A549 (cell line): ENCODE data around the gene HOXB3. TPM values are rescaled to one million over a fixed set of nuclear protein-coding genes. Genes with fewer than 3 reads are reported as not detected.
A peak's percentile ranks its signal among the peaks of the same experiment; 100 is the strongest.

Experiments
- ATAC-seq, 2 experiments: fragments of 200-7000 bp in 1 of 2; fragments of >200 bp in 1 of 2; cut with Nextera tagmentation in 1 of 2; cut with Tn5 transposase in 1 of 2; 3 replicates each; pipeline versions ENCODE4 v1.8.0 to v1.9.1; 2018 to 2020; ENCODE audit warnings: mild to moderate bottlenecking in 1 of 2, moderate library complexity in 1 of 2
- CTCF ChIA-PET: fragments of 300-600 bp; sonication (Branson Sonifier 250); formaldehyde crosslinking; extraction: SDS; loops from one replicate; lab custom pipeline; 2021; ENCODE audit warnings: antibody characterized with exemption, inconsistent platforms; lab: Yijun Ruan, JAX
- POLR2A ChIA-PET: fragments of 350-600 bp; formaldehyde crosslinking; extraction: SDS; loops from one replicate; lab custom pipeline; 2021; ENCODE audit warnings: antibody characterized with exemption, inconsistent platforms; lab: Yijun Ruan, JAX
- DNase-seq, 2 experiments: peaks; one replicate each; pipeline versions ENCODE4 v3.0.0 to v3.0.0-alpha.2; 2011 to 2016; ENCODE audit warnings: low read depth in 1 of 2, low spot score in 1 of 2
- FAIRE-seq: peaks from 2 replicates; lab custom pipeline; 2011; peaks lifted over from hg19 to GRCh38; lab: Jason Lieb, UNC
- H3K27ac ChIP-seq, 2 experiments: fragments of >200 bp; sonication (Bioruptor Twin); formaldehyde crosslinking; 3 replicates each; pipeline ENCODE4 v1.5.1; 2016 to 2017
- H3K4me1 ChIP-seq: fragments of >200 bp; sonication (Bioruptor Twin); formaldehyde crosslinking; 3 replicates; pipeline ENCODE4 v1.6.1; 2016
- H3K4me2 ChIP-seq: fragments of >200 bp; sonication (Bioruptor Twin); formaldehyde crosslinking; 3 replicates; pipeline ENCODE4 v1.6.1; 2016
- H3K4me3 ChIP-seq: fragments of >200 bp; sonication (Bioruptor Twin); formaldehyde crosslinking; 3 replicates; pipeline ENCODE4 v1.5.1; 2016
- H3K9me3 ChIP-seq: fragments of >200 bp; sonication (Bioruptor Twin); formaldehyde crosslinking; 3 replicates; pipeline ENCODE4 v1.6.1; 2016
- CBX2 ChIP-seq: fragments of 200-600 bp; sonication (generic); IDR thresholded peaks from 2 replicates; pipeline ENCODE4 v1.6.1; 2016; ENCODE audit warnings: low read depth, mild to moderate bottlenecking, borderline replicate concordance
- CBX8 ChIP-seq: fragments of 200-600 bp; sonication (generic); IDR thresholded peaks from 2 replicates; pipeline ENCODE4 v1.6.1; 2016
- CEBPB ChIP-seq, 2 experiments: fragments of >200 bp in 1 of 2; sonication (Bioruptor Twin) in 1 of 2; formaldehyde crosslinking in 1 of 2; IDR thresholded peaks; 2 replicates each; pipeline ENCODE4 v1.6.1; 2012 to 2016
- CHD4 ChIP-seq: fragments of 200-600 bp; sonication (generic); IDR thresholded peaks from 2 replicates; pipeline ENCODE4 v1.6.1; 2016; ENCODE audit warnings: antibody characterized with exemption, mild to moderate bottlenecking, borderline replicate concordance
- EHF ChIP-seq: fragments of 250-450 bp; sonication (Bioruptor Pico); IDR thresholded peaks from 2 replicates; pipeline ENCODE4 v1.5.0; 2020; ENCODE audit warnings: mild to moderate bottlenecking
- EHMT2 ChIP-seq: fragments of 200-600 bp; sonication (generic); IDR thresholded peaks from 2 replicates; pipeline ENCODE4 v1.6.1; 2016; ENCODE audit warnings: antibody characterized with exemption, low read depth, mild to moderate bottlenecking, moderate library complexity
- GATA3 ChIP-seq: IDR thresholded peaks from 2 replicates; pipeline ENCODE4 v1.6.1; 2012; ENCODE audit warnings: borderline replicate concordance
- HDAC2 ChIP-seq: fragments of 200-600 bp; sonication (generic); IDR thresholded peaks from 2 replicates; pipeline ENCODE4 v1.6.1; 2016
- HEYL ChIP-seq: fragments of 250-450 bp; sonication (Bioruptor Pico); IDR thresholded peaks from 2 replicates; pipeline ENCODE4 v1.8.0; 2021; ENCODE audit warnings: mild to moderate bottlenecking, moderate library complexity
- HOXB5 ChIP-seq: fragments of 250-450 bp; sonication (Bioruptor Pico); IDR thresholded peaks from 2 replicates; pipeline ENCODE4 v1.5.0; 2020; ENCODE audit warnings: mild to moderate bottlenecking, moderate library complexity
- KDM1A ChIP-seq: fragments of 200-600 bp; sonication (generic); IDR thresholded peaks from 2 replicates; pipeline ENCODE4 v1.6.1; 2016; ENCODE audit warnings: low read depth, mild to moderate bottlenecking
- MAZ ChIP-seq: fragments of 150-350 bp; IDR thresholded peaks from 2 replicates; pipeline ENCODE4 v1.6.1; 2014; ENCODE audit warnings: antibody characterized with exemption, low read depth, low read length, borderline replicate concordance
- MYC ChIP-seq: IDR thresholded peaks from 2 replicates; pipeline ENCODE4 v1.6.1; 2012; ENCODE audit warnings: mild to moderate bottlenecking, inconsistent platforms, low read length, improper control_type of control experiment, borderline replicate concordance
- PHF8 ChIP-seq: fragments of 200-600 bp; sonication (generic); IDR thresholded peaks from 2 replicates; pipeline ENCODE4 v1.6.1; 2016; ENCODE audit warnings: low read depth, mild to moderate bottlenecking, antibody characterized with exemption, moderate library complexity, borderline replicate concordance
- POLR2A ChIP-seq: IDR thresholded peaks from 2 replicates; pipeline ENCODE4 v1.6.1; 2012; ENCODE audit warnings: mild to moderate bottlenecking, low read length
- RAD21 ChIP-seq, 2 experiments: fragments of >200 bp in 1 of 2; sonication (Bioruptor Twin) in 1 of 2; formaldehyde crosslinking in 1 of 2; IDR thresholded peaks in 1 of 2; conservative IDR thresholded peaks in 1 of 2; 2 replicates in 1 of 2; 3 replicates in 1 of 2; pipeline ENCODE4 v1.6.1; 2012 to 2018; ENCODE audit warnings: inconsistent platforms in 1 of 2
- RCOR1 ChIP-seq: fragments of 150-350 bp; IDR thresholded peaks from 2 replicates; pipeline ENCODE4 v1.6.1; 2014; ENCODE audit warnings: antibody characterized with exemption, low read length, low read depth
- RFX5 ChIP-seq: fragments of 450-650 bp; IDR thresholded peaks from 2 replicates; pipeline ENCODE4 v1.7.1; 2014; ENCODE audit warnings: antibody characterized with exemption, mild to moderate bottlenecking, moderate library complexity
- SMC3 ChIP-seq: fragments of >200 bp; sonication (Bioruptor Twin); formaldehyde crosslinking; IDR thresholded peaks from 3 replicates; pipeline ENCODE4 v1.6.1; 2018; ENCODE audit warnings: inconsistent platforms
- ZC3H11A ChIP-seq: fragments of 450-650 bp; IDR thresholded peaks from 2 replicates; pipeline ENCODE4 v1.6.1; 2014; ENCODE audit warnings: antibody characterized with exemption, mild to moderate bottlenecking
- ZFP36 ChIP-seq: fragments of 450-650 bp; IDR thresholded peaks from 2 replicates; pipeline ENCODE4 v1.6.1; 2014; ENCODE audit warnings: borderline replicate concordance; ENCODE audit not compliant: partially characterized antibody
- ZNF302 ChIP-seq: fragments of 250-450 bp; sonication (Bioruptor Pico); IDR thresholded peaks from 2 replicates; pipeline ENCODE4 v1.9.0; 2021; ENCODE audit warnings: inconsistent platforms, mild to moderate bottlenecking, moderate library complexity
- ZSCAN20 ChIP-seq: fragments of 250-450 bp; sonication (Bioruptor Pico); IDR thresholded peaks from 2 replicates; pipeline ENCODE4 v1.8.0; 2022; ENCODE audit warnings: mild to moderate bottlenecking, moderate library complexity
- WGBS: methylation state at CpG from one replicate; pipeline ENCODE4 v1.1.6; 2017; ENCODE audit errors: missing lambda C conversion rate; 5-methylcytosine and 5-hydroxymethylcytosine counted together
- polyA plus RNA-seq, 4 experiments: library from polyadenylated mRNA; depleted of rRNA in 3 of 4; stranded (reverse); fragments of >200 nt; fragmentation: RNase III in 1 of 4; extraction: RNeasy Plus Mini Kit Qiagen cat#74134 plus additional on column Dnase treatment in 1 of 4; gene quantifications; 2 replicates in 3 of 4; 3 replicates in 1 of 4; pipeline ENCODE4 v1.2.3, GENCODE V29; 2011 to 2017
- TF ChIP-seq, protein P1 (sequence below): fragments of >200 bp; sonication (Bioruptor Twin); formaldehyde crosslinking; IDR thresholded peaks from 2 replicates; pipeline ENCODE4 v1.6.1; 2016
- TF ChIP-seq, protein P2 (sequence below): fragments of >200 bp; sonication (Bioruptor Twin); formaldehyde crosslinking; IDR thresholded peaks from 3 replicates; pipeline ENCODE4 v1.6.1; 2016
- TF ChIP-seq, protein P3 (sequence below): IDR thresholded peaks from 2 replicates; pipeline ENCODE4 v1.6.1; 2012
- TF ChIP-seq, protein P4 (sequence below): fragments of 250-450 bp; sonication (Bioruptor Pico); IDR thresholded peaks from 2 replicates; pipeline ENCODE4 v1.5.0; 2021; ENCODE audit warnings: mild to moderate bottlenecking, moderate library complexity, borderline replicate concordance
- TF ChIP-seq, protein P5 (sequence below): IDR thresholded peaks from 2 replicates; pipeline ENCODE4 v1.6.1; 2012

HOXB3 gene
- polyA plus RNA-seq, 2 of the 4 experiments (the other 2 are of a cell fraction): 8.6 to 17.0 TPM

DNA sequence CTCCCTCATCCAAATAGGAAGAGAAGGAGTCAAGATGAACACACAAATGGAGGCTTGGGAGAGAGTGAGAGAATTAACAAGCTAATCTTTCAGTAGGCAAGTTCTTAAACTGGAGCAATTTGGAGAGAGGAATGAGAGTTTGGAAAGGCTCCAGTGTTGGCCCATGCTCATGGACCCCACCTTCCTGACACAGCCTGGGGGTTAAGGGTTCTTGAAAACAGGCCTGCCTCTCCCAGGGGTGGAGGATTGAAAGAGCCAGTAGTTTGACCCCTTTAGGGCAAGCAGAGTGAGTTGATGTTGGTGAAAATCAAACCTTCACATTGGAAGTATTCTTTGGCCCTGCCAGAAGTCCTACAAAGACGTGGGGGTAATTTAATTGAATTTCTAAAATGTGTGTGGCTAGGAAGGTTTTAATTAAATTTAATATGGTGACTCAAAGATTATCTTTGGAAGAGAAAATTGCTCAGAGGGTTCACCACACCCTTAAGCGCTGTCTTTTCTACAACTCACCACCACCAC lies 5.8 kb downstream of the HOXB3 start:
- peak overlapping the region; percentile 71 to 86; a peak in 5 of 6 replicates for H3K27ac ChIP-seq
- H3K4me3 ChIP-seq: peak overlapping the region; percentile 56
- TF ChIP-seq HDAC2: no peak
- TF ChIP-seq, protein P1, sequence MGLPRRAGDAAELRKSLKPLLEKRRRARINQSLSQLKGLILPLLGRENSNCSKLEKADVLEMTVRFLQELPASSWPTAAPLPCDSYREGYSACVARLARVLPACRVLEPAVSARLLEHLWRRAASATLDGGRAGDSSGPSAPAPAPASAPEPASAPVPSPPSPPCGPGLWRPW: no peak
- no peaks in the 10 kb centered on the region for H3K9me3 ChIP-seq
- ChIA-PET CTCF (interaction anchor here (0.8 to 1.8 kb wide), 6 partner anchors 10 to 249 kb away, joined by 3 to 8 read pairs (median 4); no protein-coding TSS in a partner anchor), POLR2A (no interaction called here)
- peaks cover 21% of the 10 kb centered on the region for H3K4me1 ChIP-seq
- ATAC-seq (no peak), DNase-seq (no peak), FAIRE-seq (no peak)
- 85% methylated on average over 2 of the region's 2 CpGs for WGBS
- H3K4me2 ChIP-seq: peak overlapping the region; percentile 99

DNA sequence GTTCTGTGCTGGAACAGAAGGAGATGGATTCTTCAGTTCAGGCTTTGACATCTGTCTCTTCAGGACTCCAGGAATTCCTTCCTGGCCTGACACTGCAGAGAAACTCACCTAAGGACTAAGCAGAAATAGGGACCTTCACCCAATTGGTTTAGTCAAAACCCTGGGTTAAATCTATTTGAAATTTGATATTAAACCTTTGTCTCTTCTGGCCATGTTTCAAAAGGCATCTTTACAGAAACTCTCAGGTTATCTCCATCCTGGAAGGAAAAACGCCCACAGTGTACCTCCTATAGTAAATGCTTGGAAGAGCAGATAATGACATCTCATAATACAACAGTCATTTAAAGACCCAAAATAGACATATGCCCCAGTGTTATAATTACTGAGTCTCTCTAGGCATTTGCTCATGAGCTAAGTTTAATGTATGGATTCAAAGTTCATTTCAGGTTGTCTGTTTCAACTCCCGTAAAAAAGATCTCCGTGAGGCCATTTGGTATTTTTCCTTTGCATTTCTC lies 6.3 kb downstream of the HOXB3 start:
- TF ChIP-seq HEYL: no peak
- TF ChIP-seq MAZ: no peak
- no peak for TF ChIP-seq EHF (CRISPR knock-in tag)
- TF ChIP-seq PHF8: no peak
- TF ChIP-seq, protein P2, sequence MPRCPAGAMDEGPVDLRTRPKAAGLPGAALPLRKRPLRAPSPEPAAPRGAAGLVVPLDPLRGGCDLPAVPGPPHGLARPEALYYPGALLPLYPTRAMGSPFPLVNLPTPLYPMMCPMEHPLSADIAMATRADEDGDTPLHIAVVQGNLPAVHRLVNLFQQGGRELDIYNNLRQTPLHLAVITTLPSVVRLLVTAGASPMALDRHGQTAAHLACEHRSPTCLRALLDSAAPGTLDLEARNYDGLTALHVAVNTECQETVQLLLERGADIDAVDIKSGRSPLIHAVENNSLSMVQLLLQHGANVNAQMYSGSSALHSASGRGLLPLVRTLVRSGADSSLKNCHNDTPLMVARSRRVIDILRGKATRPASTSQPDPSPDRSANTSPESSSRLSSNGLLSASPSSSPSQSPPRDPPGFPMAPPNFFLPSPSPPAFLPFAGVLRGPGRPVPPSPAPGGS: no peak
- no peak for TF ChIP-seq RAD21 (conservative IDR thresholded peaks at IDR 0.05 in 1 of 2, IDR thresholded peaks at IDR 0.05 in 1 of 2)
- TF ChIP-seq POLR2A: no peak
- TF ChIP-seq KDM1A: no peak
- TF ChIP-seq RCOR1: no peak
- no peak for TF ChIP-seq CEBPB (IDR thresholded peaks at IDR 0.05)
- TF ChIP-seq ZC3H11A: no peak
- TF ChIP-seq, protein P3, sequence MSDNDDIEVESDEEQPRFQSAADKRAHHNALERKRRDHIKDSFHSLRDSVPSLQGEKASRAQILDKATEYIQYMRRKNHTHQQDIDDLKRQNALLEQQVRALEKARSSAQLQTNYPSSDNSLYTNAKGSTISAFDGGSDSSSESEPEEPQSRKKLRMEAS: no peak
- POLR2A ChIA-PET: no interaction called here

DNA sequence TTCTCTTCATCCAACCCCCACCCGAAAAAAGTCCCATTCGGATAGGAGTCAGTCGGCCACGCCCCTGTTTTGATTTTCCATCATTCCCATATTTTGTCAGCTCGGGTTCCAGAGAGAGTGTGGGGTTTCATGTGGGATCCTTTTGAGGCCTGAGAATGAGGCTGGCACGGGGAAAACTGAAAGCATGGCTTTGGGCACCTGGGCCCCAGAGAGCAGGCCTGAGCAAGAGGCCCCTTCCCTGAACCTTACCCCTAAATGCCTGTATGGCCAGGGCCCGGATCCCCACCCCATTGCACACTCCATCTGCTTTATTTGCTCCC lies 7.3 kb downstream of the HOXB3 start:
- Histone ChIP-seq H3K9me3 (no peaks in the 10 kb centered on the region), H3K4me1 (peaks cover 20% of the 10 kb centered on the region), H3K4me2 (no peak overlapping the region), H3K4me3 (no peak overlapping the region), H3K27ac (no peak overlapping the region)
- ChIA-PET CTCF (interaction anchor here (0.6 to 1.8 kb wide), 10 partner anchors 27 to 367 kb away, joined by 3 to 8 read pairs (median 4); partner anchors contain the start of gene HOXB8), POLR2A (no interaction called here)
- ATAC-seq (no peak), DNase-seq (no peak), FAIRE-seq (no peak)
- TF ChIP-seq CBX8: no peak
- TF ChIP-seq, protein P4, sequence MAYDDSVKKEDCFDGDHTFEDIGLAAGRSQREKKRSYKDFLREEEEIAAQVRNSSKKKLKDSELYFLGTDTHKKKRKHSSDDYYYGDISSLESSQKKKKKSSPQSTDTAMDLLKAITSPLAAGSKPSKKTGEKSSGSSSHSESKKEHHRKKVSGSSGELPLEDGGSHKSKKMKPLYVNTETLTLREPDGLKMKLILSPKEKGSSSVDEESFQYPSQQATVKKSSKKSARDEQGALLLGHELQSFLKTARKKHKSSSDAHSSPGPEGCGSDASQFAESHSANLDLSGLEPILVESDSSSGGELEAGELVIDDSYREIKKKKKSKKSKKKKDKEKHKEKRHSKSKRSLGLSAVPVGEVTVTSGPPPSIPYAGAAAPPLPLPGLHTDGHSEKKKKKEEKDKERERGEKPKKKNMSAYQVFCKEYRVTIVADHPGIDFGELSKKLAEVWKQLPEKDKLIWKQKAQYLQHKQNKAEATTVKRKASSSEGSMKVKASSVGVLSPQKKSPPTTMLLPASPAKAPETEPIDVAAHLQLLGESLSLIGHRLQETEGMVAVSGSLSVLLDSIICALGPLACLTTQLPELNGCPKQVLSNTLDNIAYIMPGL (CRISPR knock-in tag): no peak
- no peak for TF ChIP-seq POLR2A
- no peak for TF ChIP-seq RFX5
- no peak for TF ChIP-seq EHMT2
- TF ChIP-seq MYC: no peak
- TF ChIP-seq, protein P3: no peak
- no peak for TF ChIP-seq SMC3
- no peak for TF ChIP-seq ZNF302
- TF ChIP-seq, protein P5, sequence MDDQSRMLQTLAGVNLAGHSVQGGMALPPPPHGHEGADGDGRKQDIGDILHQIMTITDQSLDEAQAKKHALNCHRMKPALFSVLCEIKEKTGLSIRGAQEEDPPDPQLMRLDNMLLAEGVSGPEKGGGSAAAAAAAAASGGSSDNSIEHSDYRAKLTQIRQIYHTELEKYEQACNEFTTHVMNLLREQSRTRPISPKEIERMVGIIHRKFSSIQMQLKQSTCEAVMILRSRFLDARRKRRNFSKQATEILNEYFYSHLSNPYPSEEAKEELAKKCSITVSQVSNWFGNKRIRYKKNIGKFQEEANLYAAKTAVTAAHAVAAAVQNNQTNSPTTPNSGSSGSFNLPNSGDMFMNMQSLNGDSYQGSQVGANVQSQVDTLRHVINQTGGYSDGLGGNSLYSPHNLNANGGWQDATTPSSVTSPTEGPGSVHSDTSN: no peak
- no peak for TF ChIP-seq ZSCAN20 (CRISPR knock-in tag)
- no peak for TF ChIP-seq CBX2
- no peak for TF ChIP-seq CHD4
- TF ChIP-seq ZFP36: no peak
- TF ChIP-seq HOXB5 (CRISPR knock-in tag): no peak
- TF ChIP-seq GATA3: no peak
- TF ChIP-seq, all 56 proteins: peak for 0
- 85% methylated on average over 7 of the region's 7 CpGs for WGBS

More for the DNA sequence above, 6.3 kb downstream of the HOXB3 start:
- ATAC-seq (no peak), DNase-seq (no peak), FAIRE-seq (no peak)
- no peaks in the 10 kb centered on the region for H3K9me3 ChIP-seq
- CTCF ChIA-PET: interaction anchor here (0.7 to 1.8 kb wide), 12 partner anchors 9 to 368 kb away, joined by 3 to 8 read pairs (median 4); partner anchors contain the start of gene HOXB8
- H3K4me1 ChIP-seq: peaks cover 21% of the 10 kb centered on the region
- H3K4me2 ChIP-seq: no peak overlapping the region
- 93% methylated on average over 3 of the region's 3 CpGs for WGBS
- H3K27ac ChIP-seq: no peak overlapping the region
- H3K4me3 ChIP-seq: no peak overlapping the region
